Mesodermal cell (in vitro differentiated cells): ENCODE data around the gene ARL5B.

Experiments
- H3K27ac ChIP-seq: 2 replicates; pipeline ENCODE4 v1.7.0; 2013; ENCODE audit warnings: mild to moderate bottlenecking, low read depth, low read length, moderate library complexity; ENCODE audit not compliant: severe bottlenecking
- H3K36me3 ChIP-seq: 2 replicates; pipeline ENCODE4 v1.7.1; 2013; ENCODE audit warnings: mild to moderate bottlenecking, low read length, moderate library complexity; ENCODE audit not compliant: control insufficient read depth, insufficient read depth
- H3K4me1 ChIP-seq: one replicate; pipeline ENCODE4 v1.7.1; 2013; ENCODE audit warnings: mild to moderate bottlenecking, low read length; ENCODE audit not compliant: insufficient read depth, control insufficient read depth, poor library complexity, severe bottlenecking
- H3K4me3 ChIP-seq: 2 replicates; pipeline ENCODE4 v1.7.0; 2013; ENCODE audit warnings: low read length, control low read depth, mild to moderate bottlenecking; ENCODE audit not compliant: insufficient read depth, poor library complexity, severe bottlenecking; ENCODE audit errors: extremely low read depth
- H3K9me3 ChIP-seq: 2 replicates; pipeline ENCODE4 v1.7.1; 2013; ENCODE audit warnings: mild to moderate bottlenecking, low read length, moderate library complexity; ENCODE audit not compliant: control insufficient read depth
- WGBS, 2 experiments: methylation state at CpG; one replicate each; pipeline ENCODE4 v1.1.5; 2013; ENCODE audit warnings: missing lambda C conversion rate in 2 of 2; ENCODE audit not compliant: insufficient coverage in 2 of 2; 5-methylcytosine and 5-hydroxymethylcytosine counted together

ARL5B gene

DNA sequence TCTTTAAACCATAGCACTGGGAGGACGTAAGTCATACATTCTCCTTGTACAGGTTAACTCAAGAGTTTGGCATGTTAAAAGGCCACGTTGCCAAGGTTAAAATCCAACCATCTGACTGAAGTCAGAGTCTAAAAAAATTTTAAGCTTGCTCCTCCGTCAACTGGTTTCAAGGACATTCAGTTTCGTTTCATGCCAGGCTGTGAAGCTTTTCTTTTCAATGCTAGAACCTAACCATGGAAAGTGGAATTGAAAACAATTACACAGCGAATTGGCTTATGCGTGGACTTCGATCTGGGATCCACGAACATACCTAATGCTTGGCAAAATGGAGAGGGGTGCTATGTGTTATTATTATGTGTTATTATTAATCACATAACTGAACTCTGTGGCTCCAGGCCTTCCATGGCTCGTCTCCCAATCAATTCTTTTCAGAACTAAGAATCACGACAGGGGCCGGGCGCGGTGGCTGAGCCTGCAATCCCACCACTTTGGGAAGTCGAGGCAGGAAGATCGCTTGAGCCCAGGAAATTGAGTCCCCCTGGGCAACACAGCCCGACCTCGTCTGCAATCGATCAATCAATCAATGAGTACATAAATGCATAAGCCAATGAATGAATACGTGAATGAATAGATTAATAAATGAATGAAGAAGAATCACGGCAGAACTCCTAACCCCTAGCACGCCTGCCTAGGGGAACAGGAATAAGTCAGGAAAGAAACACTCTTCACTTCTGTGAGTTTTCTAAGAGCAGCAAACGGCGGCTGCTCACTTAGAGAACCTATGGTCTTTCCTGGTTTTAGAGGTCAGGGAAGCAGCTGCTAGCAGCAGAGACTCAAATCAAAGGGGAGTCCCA is 733 bp upstream of the ARL5B start:
- Histone ChIP-seq H3K27ac (peak overlapping the region; percentile 97), H3K9me3 (no peaks in the 10 kb centered on the region)

DNA sequence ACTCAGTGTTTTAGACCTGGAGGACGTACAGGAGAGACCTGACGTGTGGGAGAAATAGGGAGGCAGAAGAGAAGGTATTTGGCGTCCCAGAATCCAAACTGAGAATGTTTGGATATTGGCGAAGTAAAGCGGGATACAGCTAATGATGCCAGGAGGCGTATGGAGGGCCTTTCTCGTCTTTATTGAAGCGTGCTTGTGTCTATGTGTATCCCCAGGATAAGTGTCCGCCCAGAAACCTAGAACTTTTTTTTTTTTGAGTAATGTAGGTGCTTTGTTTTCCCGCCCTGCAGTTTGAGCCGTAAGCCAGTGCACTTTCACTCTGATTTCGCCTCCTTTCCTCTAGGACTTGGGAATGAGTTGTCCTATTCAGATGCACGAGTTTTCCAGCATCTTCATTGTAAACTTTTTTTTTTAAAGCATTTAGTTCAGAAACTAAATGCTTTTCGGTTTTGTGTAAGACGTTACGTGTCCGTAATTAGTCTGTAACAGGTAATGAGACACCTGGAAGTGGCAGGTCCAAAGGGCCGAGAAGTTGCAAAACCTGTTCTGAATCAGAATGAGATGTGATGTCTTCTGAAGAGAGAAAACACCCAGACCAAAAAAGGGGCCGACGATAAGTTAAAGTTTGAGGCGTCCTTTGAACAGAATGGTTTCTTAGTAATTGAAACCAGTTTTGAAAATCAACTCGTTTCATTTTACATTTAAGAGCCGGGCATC is 746 bp downstream of the ARL5B start:
- Histone ChIP-seq H3K4me1 (peaks cover 3% of the 10 kb centered on the region), H3K27ac (peak overlapping the region; percentile 97), H3K4me3 (peak overlapping the region; percentile 94), H3K9me3 (no peaks in the 10 kb centered on the region), H3K36me3 (peaks cover 26% of the 10 kb centered on the region)
- 0 to 2% methylated on average over 11 to 19 of the region's 23 CpGs for WGBS, 2 experiments

More for the DNA sequence above, 733 bp upstream of the ARL5B start:
- Histone ChIP-seq H3K4me1 (no peaks in the 10 kb centered on the region), H3K36me3 (peaks cover 17% of the 10 kb centered on the region), H3K4me3 (peak overlapping the region; percentile 94)
- 43 to 50% methylated on average over 13 to 15 of the region's 23 CpGs for WGBS, 2 experiments

DNA sequence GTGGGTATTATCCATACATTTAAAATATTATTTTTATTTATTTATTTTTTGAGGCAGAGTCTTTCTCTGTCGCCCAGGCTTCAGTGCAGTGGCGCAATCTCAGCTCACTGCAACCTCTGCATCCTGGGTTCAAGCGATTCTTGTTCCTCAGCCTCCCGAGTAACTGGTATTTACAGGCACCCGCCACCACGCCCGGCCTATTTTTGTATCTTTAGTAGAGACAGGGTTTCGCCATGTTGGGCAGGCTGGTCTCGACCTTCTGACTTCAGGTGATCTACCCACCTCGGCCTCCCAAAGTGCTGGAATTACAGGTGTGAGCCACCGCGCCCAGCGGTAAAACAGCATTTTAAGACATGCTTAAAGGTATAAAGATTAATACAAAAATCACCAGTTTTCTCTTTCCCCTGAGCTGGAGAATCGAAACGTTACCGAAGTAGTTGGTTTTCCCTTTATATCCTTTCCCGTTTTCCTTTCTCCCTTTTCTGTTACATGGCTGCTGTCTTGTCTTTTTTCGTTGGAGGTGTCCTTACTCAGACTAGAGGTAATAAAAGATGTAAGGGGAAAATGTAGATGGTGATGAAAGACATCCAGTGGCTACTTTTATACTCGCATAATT is 1.7 kb downstream of the ARL5B start:
- 85 to 88% methylated on average over 11 to 13 of the region's 19 CpGs for WGBS, 2 experiments
- peaks cover 11% of the 10 kb centered on the region for H3K4me1 ChIP-seq
- no peaks in the 10 kb centered on the region for H3K9me3 ChIP-seq
- H3K27ac ChIP-seq, result no peak overlapping the region
- peaks cover 26% of the 10 kb centered on the region for H3K36me3 ChIP-seq
- peak overlapping the region; percentile 94 for H3K4me3 ChIP-seq

DNA sequence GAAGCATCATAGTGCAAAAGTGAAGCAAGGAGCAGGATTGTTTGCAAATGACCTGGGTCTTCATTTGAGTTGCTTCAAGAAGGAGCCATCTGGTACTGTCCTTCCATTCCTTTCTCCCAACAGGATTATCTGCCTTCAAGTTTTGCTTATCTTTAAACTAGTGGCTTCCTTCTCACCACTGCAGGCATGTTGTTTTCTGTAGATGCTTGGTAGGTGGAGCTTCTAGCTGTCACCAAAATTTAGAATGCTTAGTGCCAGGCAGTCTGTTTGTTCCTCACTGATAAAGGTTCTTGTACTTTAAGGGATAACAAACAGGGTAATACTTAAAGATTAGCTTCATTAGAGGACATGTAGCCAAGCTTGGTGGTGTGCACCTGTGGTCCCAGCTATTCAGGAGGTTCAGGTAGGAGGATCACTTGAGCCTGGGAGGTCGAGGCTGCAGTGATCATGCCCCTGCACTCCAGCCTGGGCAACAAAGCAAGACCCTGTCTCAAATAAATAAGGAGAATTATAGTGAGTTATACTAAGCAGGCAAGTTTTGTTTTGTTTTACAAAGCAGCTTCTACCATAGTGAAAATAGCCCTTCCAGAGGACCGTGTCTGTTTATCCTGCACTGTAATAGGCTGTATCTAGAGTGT is 5.7 kb downstream of the ARL5B start:
- Histone ChIP-seq H3K4me3 (no peak overlapping the region), H3K36me3 (peaks cover 50% of the 10 kb centered on the region), H3K9me3 (no peaks in the 10 kb centered on the region), H3K4me1 (peaks cover 26% of the 10 kb centered on the region), H3K27ac (peak overlapping the region; percentile 58)
- WGBS, 2 experiments, result 100% methylated on average over 1 of the region's 2 CpGs

DNA sequence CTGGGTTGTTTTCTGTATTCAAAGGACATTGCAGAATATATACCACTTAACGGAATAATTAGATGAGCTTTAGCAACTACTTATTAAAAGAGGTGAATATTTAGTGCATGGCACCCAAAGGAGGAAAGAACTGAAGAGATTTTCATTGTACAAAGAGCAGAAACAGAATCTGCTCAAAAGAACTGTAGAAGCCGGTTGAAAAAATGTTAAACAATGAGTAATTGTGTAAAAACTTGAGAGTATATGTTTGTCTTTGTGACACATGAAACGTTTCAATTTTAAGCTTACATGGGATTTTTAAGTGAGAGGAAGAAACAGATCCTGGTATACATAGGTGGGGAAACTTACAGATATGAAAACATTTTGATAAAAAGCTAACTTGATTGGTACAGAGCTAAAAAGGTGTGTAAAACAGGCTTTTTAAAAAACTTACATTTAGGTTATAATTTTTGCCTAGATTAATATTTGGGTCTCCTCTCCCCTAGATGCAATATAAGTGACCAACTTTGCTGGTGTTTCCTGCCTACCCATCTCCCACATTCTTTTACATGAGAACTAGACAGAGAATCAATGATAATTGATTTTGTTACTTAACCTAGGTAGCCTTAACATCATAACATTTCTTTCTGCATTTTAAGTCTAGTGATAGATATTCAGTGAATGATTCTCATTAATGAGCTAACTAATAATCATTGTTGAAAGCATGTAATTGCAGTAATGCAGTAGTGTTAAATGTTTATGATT is 6.8 kb downstream of the ARL5B start:
- no peak overlapping the region for H3K4me3 ChIP-seq
- peak overlapping the region; percentile 58 for H3K27ac ChIP-seq
- H3K9me3 ChIP-seq, result no peaks in the 10 kb centered on the region
- peaks cover 57% of the 10 kb centered on the region for H3K36me3 ChIP-seq
- 48 to 60% methylated on average over 2 of the region's 3 CpGs for WGBS, 2 experiments
- peaks cover 26% of the 10 kb centered on the region for H3K4me1 ChIP-seq

DNA sequence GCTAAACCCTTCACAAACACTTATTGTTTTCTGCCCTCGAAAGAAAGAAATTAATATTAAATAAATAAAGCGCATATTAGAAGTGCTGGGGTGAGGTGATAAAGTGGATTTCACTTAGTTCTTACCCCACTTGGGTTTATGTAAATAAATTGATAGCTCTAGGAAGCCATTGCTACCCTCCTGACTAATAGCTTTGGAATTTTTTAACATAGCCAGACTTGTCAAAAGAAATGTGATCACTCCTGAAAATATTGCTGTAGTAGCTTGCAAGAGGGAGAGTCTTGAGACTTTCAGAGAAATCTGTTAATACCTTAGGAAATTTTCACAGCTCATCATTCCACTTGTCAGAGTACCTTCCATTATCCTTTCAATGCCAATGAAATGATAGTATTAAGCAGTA is 7.6 kb downstream of the ARL5B start:
- H3K4me3 ChIP-seq, result no peak overlapping the region
- peaks cover 62% of the 10 kb centered on the region for H3K36me3 ChIP-seq
- no peaks in the 10 kb centered on the region for H3K9me3 ChIP-seq
- peaks cover 26% of the 10 kb centered on the region for H3K4me1 ChIP-seq
- peak overlapping the region; percentile 77 for H3K27ac ChIP-seq
- no CpG with 5 or more reads among the region's 2 CpGs for WGBS, 2 experiments

DNA sequence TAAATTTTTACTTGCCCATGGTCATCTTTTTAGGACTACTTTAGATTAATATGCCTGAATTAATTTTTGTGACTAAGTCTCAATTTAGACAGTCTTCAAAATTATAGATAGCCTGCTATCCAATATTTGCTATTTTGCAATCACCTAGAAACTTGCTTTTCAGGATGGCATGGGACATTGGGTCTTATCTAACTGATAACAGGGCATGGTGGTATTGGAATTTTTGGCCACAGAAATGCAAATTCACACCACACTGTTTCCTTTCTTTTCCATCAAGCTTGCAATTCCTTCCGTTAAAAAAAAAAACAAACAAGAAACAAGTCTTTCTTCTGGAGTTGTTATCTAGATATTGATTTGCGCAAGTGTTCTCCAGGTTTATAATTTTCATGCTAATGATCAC is 8.8 kb downstream of the ARL5B start:
- WGBS, 2 experiments, result no CpG with 5 or more reads among the region's 2 CpGs
- Histone ChIP-seq H3K27ac (peak overlapping the region; percentile 43), H3K36me3 (peaks cover 63% of the 10 kb centered on the region), H3K9me3 (no peaks in the 10 kb centered on the region), H3K4me3 (no peak overlapping the region), H3K4me1 (peaks cover 26% of the 10 kb centered on the region)

DNA sequence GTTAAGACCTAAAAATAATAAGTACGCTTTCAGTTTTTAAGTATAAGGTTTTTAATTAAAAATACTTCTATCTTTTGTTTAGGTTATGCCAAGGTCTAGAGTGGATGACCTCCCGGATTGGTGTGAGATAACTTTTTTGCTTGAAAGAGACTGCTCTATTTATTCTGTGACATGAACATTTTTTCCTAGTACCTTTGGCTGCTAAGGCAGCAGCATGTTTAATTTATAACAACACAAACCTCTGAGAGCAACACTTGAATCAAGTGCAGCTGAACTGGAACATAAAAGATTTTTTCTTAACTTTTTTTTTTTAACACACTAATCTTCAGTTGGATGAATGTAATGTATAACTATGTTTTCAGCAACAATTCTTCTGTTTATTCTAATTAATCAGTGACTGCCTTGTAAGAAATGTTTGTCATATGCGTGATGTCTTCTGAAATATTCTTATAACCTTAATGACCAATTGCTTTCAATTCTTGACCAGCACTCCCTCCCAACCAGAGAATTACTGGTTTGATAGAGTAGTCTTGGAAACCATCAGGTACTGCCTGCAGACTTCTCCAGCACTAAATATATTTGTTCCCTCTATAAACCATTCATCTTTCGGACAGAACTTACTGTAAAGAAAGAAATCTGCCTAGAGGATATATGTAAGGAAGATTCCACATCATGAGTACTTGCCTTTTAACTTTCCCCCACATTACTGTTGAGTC is 16.0 kb downstream of the ARL5B start:
- H3K4me1 ChIP-seq, result no peaks in the 10 kb centered on the region
- H3K36me3 ChIP-seq, result peaks cover 51% of the 10 kb centered on the region
- WGBS, 2 experiments, result no CpG with 5 or more reads among the region's 4 CpGs
- H3K27ac ChIP-seq, result no peak overlapping the region
- no peak overlapping the region for H3K4me3 ChIP-seq
- H3K9me3 ChIP-seq, result no peaks in the 10 kb centered on the region

DNA sequence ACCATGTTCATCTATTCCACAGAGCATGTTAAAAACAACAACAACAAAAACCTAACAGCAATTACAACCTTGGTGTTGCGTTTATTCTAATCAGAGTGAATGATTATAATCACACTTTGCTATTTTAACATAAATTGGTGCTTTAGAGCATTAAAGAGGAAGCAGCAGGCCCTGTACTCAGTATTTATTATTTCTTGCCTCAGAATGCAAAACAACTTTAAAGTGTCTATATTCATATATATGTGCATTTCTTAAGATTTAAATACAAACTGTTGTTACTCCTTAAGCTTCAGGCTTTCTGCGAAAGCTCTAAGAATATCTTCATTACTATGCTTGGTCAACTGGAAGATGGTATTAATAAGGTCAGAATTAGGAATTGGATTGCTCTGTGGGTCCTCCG is 21.5 kb downstream of the ARL5B start:
- H3K4me1 ChIP-seq, result peaks cover 15% of the 10 kb centered on the region
- H3K4me3 ChIP-seq, result no peak overlapping the region
- H3K9me3 ChIP-seq, result no peaks in the 10 kb centered on the region
- WGBS, 2 experiments, result 100% methylated on average over 2 of the region's 3 CpGs; no CpG with 5 or more reads in 1 of the 2 experiments
- H3K27ac ChIP-seq, result no peak overlapping the region
- H3K36me3 ChIP-seq, result peaks cover 31% of the 10 kb centered on the region
